ENCODE measurements around the gene MBD6.
"Not testable (repeated sequence)": the region's sequence is repeated elsewhere in the genome, so short reads cannot be mapped to it uniquely, and the experiment has no call there.

DNA sequence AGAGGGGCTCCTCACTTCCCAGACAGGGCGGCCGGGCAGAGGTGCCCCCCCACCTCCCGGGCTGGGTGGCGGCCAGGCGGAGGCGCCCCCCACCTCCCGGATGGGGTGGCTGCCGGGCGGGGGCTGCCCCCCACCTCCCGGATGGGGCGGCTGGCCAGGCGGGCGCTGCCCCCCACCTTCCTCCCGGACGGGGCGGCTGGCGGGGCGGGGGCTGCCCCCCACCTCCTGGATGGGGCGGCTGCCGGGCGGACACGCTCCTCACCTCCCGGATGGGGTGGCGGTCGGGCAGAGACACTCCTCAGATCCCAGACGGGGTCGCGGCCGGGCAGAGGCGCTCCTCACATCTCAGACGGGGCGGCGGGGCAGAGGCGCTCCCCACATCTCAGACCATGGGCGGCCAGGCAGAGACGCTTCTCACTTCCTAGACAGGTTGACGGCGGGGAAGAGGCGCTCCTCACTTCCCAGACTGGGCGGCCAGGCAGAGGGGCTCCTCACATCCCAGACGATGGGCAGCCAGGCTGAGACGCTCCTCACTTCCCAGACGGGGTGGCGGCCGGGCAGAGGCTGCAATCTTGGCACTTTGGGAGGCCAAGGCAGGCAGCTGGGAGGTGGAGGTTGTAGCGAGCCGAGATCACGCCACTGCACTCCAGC is 27.4 kb upstream of the MBD6 start:
- TF ChIP-seq, protein P1, sequence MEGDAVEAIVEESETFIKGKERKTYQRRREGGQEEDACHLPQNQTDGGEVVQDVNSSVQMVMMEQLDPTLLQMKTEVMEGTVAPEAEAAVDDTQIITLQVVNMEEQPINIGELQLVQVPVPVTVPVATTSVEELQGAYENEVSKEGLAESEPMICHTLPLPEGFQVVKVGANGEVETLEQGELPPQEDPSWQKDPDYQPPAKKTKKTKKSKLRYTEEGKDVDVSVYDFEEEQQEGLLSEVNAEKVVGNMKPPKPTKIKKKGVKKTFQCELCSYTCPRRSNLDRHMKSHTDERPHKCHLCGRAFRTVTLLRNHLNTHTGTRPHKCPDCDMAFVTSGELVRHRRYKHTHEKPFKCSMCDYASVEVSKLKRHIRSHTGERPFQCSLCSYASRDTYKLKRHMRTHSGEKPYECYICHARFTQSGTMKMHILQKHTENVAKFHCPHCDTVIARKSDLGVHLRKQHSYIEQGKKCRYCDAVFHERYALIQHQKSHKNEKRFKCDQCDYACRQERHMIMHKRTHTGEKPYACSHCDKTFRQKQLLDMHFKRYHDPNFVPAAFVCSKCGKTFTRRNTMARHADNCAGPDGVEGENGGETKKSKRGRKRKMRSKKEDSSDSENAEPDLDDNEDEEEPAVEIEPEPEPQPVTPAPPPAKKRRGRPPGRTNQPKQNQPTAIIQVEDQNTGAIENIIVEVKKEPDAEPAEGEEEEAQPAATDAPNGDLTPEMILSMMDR (IDR thresholded peaks at IDR 0.05 in 8 of 11, conservative IDR thresholded peaks at IDR 0.05 in 3 of 11): not testable (repeated sequence)
- TF ChIP-seq POLR2A, POLR2AphosphoS5 (IDR thresholded peaks at IDR 0.05): not testable (repeated sequence)
